GM23248 (cell line): ENCODE data around the gene WDR72. TPM values are rescaled to one million over a fixed set of nuclear protein-coding genes. Genes with fewer than 3 reads are reported as not detected.

Source experiments
- DNase-seq: peaks from one replicate; pipeline ENCODE4 v3.0.0-alpha.2; 2015
- H2AFZ ChIP-seq: fragments of 200-600 bp; sonication (generic); 2 replicates; pipeline ENCODE4 v1.6.1; 2016; ENCODE audit warnings: antibody characterized with exemption
- H3F3A ChIP-seq: fragments of 200-600 bp; sonication (generic); 2 replicates; pipeline ENCODE4 v1.6.1; 2016; ENCODE audit warnings: mild to moderate bottlenecking, antibody characterized with exemption, mixed run types; ENCODE audit not compliant: insufficient read depth
- H3K27ac ChIP-seq: fragments of 200-600 bp; sonication (generic); 2 replicates; pipeline ENCODE4 v1.5.1; 2016; ENCODE audit warnings: mild to moderate bottlenecking
- H3K27me3 ChIP-seq: fragments of 200-600 bp; sonication (generic); replicated peaks from 2 replicates; pipeline ENCODE4 v1.6.1; 2016; ENCODE audit warnings: mild to moderate bottlenecking; ENCODE audit not compliant: insufficient read depth
- H3K36me3 ChIP-seq: fragments of 200-600 bp; sonication (generic); 2 replicates; pipeline ENCODE4 v1.6.1; 2016; ENCODE audit warnings: low read depth, mild to moderate bottlenecking
- H3K4me1 ChIP-seq: fragments of 200-600 bp; sonication (generic); 2 replicates; pipeline ENCODE4 v1.6.1; 2016; ENCODE audit warnings: mild to moderate bottlenecking; ENCODE audit not compliant: insufficient read depth
- H3K4me2 ChIP-seq: fragments of 200-600 bp; sonication (generic); one replicate; pipeline ENCODE4 v1.6.1; 2016; ENCODE audit warnings: mild to moderate bottlenecking; ENCODE audit not compliant: unreplicated experiment
- H3K4me3 ChIP-seq: fragments of 200-600 bp; sonication (generic); 2 replicates; pipeline ENCODE4 v1.5.1; 2016; ENCODE audit warnings: mild to moderate bottlenecking
- H3K79me2 ChIP-seq: fragments of 200-600 bp; sonication (generic); 2 replicates; pipeline ENCODE4 v1.6.1; 2016; ENCODE audit warnings: mild to moderate bottlenecking; ENCODE audit not compliant: insufficient read depth
- H3K9ac ChIP-seq: fragments of 200-600 bp; sonication (generic); 2 replicates; pipeline ENCODE4 v1.6.1; 2016; ENCODE audit warnings: mild to moderate bottlenecking
- H3K9me2 ChIP-seq: fragments of 200-600 bp; sonication (generic); 2 replicates; pipeline ENCODE4 v1.6.1; 2016; ENCODE audit warnings: mixed run types, mild to moderate bottlenecking, moderate library complexity; ENCODE audit not compliant: insufficient read depth
- H3K9me3 ChIP-seq: fragments of 200-600 bp; sonication (generic); one replicate; pipeline ENCODE4 v1.6.1; 2017; ENCODE audit warnings: low read depth
- H4K20me1 ChIP-seq: fragments of 200-600 bp; sonication (generic); 2 replicates; pipeline ENCODE4 v1.6.0; 2016; ENCODE audit not compliant: insufficient read depth
- EZH2 ChIP-seq: fragments of 200-600 bp; sonication (generic); IDR thresholded peaks from 2 replicates; pipeline ENCODE4 v1.6.1; 2018; ENCODE audit warnings: antibody characterized with exemption, mild to moderate bottlenecking; ENCODE audit not compliant: insufficient read depth, poor library complexity, severe bottlenecking
- EZH2phosphoT487 ChIP-seq: fragments of 200-600 bp; sonication (generic); IDR thresholded peaks from 2 replicates; pipeline ENCODE4 v1.6.1; 2018; ENCODE audit warnings: antibody characterized with exemption, moderate library complexity, mild to moderate bottlenecking, low read depth; ENCODE audit not compliant: insufficient read depth
- WGBS, 2 experiments: methylation state at CpG; one replicate each; pipeline ENCODE4 v1.1.6; 2015 to 2017; ENCODE audit warnings: low lambda C conversion rate in 2 of 2, low coverage in 1 of 2; ENCODE audit errors: missing lambda C conversion rate in 2 of 2; 5-methylcytosine and 5-hydroxymethylcytosine counted together
- in situ Hi-C: fragments of 300-500 bp; cut with MboI; formaldehyde crosslinking; loops from 2 replicates; pipeline ENCODE4 v1.15.0; 2020
- polyA plus RNA-seq: library from polyadenylated mRNA; unstranded; fragments of >200 nt; fragmentation: Nextera tagmentation; extraction: Ambion mirVana; gene quantifications from 2 replicates; pipeline ENCODE4 v1.2.1, GENCODE V29; 2016
- small RNA-seq: library from RNA; depleted of rRNA; stranded (forward); fragments of <200 nt; gene quantifications from one replicate; pipeline ENCODE3, GENCODE V24; 2014; ENCODE audit warnings: low read depth, low replicate concordance
- total RNA-seq: library from RNA; depleted of rRNA; stranded (reverse); fragments of >200 nt; shearing (Covaris generic); gene quantifications from 2 replicates; pipeline ENCODE4 v1.2.3, GENCODE V29; 2014; rRNA removed

Gene WDR72
- total and polyA plus RNA-seq, 2 experiments from 2014 or later, result not detected

DNA sequence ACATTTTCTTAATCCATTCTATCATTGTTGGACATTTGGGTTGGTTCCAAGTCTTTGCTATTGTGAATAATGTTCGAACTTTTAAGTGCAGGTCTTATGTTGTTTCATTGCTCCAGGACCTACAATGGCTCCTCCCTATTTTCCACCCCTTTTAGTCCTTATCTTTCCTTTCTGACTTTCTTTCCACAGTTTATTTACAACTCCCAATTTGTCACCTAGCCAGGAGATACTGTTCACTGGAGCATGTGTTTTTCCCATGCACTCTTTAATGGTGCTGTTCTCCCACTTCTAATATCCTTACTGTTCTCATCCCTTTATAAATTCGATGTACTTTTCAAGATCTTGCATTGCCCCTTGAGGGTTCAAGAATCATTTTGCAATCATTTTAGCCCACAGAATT lies 290.0 kb downstream of the WDR72 start:
- WGBS, 2 experiments, result 27 to 28% methylated on average over 2 of the region's 2 CpGs
- no peaks in the 10 kb centered on the region for H3F3A ChIP-seq
- no peaks in the 10 kb centered on the region for H3K9me2 ChIP-seq
- H3K4me3 ChIP-seq, result no peak overlapping the region
- TF ChIP-seq EZH2 (no peak), EZH2phosphoT487 (no peak)
- in situ Hi-C loops, result no loop called here
- no peaks in the 10 kb centered on the region for H3K4me1 ChIP-seq
- H3K27ac ChIP-seq, result no peak overlapping the region
- no peak overlapping the region for H3K4me2 ChIP-seq
- H3K9ac ChIP-seq, result no peak overlapping the region
- H3K27me3 ChIP-seq, result no peaks in the 10 kb centered on the region
- no peaks in the 10 kb centered on the region for H3K79me2 ChIP-seq
- no peaks in the 10 kb centered on the region for H3K9me3 ChIP-seq
- no peak for DNase-seq
- H4K20me1 ChIP-seq, result no peaks in the 10 kb centered on the region
- H2AFZ ChIP-seq, result no peak overlapping the region
- H3K36me3 ChIP-seq, result no peaks in the 10 kb centered on the region

Small RNA genes within 50 kb of the gene (small RNA-seq; reads per million reads assigned to genes)
- gene RNU2-53P (1.4 reads per million, percentile 56 among the genes with 10 or more reads in this experiment), gene RNU6-449P (not detected)

Other genes with a start within 250 kb of the WDR72 start
- not detected in 2 replicates for gene UNC13C, start 218.8 kb upstream of the WDR72 start, total RNA-seq
- gene UNC13C, start 218.8 kb upstream of the WDR72 start, polyA plus RNA-seq, result not detected in 2 replicates